Activated CD4-positive, alpha-beta memory T cell treated with anti-CD3 and anti-CD28 coated beads, Interleukin-2, amount 10 ng/mL, durations not matched to agents 7 days and 5 days (primary cell): ENCODE data around the gene EFCAB12. TPM values are rescaled to one million over a fixed set of nuclear protein-coding genes. Genes with fewer than 3 reads are reported as not detected.

Experiments used
- CTCF ChIA-PET: fragments of 350-600 bp; sonication (Branson Sonifier 250); formaldehyde crosslinking; loops from one replicate; lab custom pipeline; 2021; ENCODE audit warnings: antibody characterized with exemption, inconsistent platforms; lab: Charles Lee
- POLR2A ChIA-PET: fragments of 350-600 bp; sonication (Branson Sonifier 250); formaldehyde crosslinking; loops from one replicate; lab custom pipeline; 2021; ENCODE audit warnings: antibody characterized with exemption; lab: Charles Lee
- DNase-seq: peaks from one replicate; pipeline ENCODE4 v3.0.0-alpha.2; 2020
- H3K27ac Mint-ChIP-seq: one replicate; pipeline ENCODE4 v1.8.0; 2021; ENCODE audit warnings: mild to moderate bottlenecking, mixed read lengths
- H3K27me3 Mint-ChIP-seq: one replicate; pipeline ENCODE4 v1.8.0; 2021; ENCODE audit warnings: mixed read lengths
- H3K36me3 Mint-ChIP-seq: one replicate; pipeline ENCODE4 v1.8.0; 2021; ENCODE audit warnings: low read depth, mixed read lengths
- H3K4me1 Mint-ChIP-seq: one replicate; pipeline ENCODE4 v1.8.0; 2021; ENCODE audit warnings: mixed read lengths
- H3K4me3 Mint-ChIP-seq: one replicate; pipeline ENCODE4 v1.8.0; 2021; ENCODE audit warnings: mild to moderate bottlenecking, mixed read lengths
- H3K9me3 Mint-ChIP-seq: one replicate; pipeline ENCODE4 v1.8.0; 2021; ENCODE audit warnings: mixed read lengths
- total RNA-seq, 2 experiments: library from RNA; stranded (reverse); gene quantifications; one replicate each; pipeline ENCODE4 v1.2.3, GENCODE V29; 2021

EFCAB12 gene
- total RNA-seq, 2 experiments from 2014 or later, result 0.65 to 0.98 TPM

DNA sequence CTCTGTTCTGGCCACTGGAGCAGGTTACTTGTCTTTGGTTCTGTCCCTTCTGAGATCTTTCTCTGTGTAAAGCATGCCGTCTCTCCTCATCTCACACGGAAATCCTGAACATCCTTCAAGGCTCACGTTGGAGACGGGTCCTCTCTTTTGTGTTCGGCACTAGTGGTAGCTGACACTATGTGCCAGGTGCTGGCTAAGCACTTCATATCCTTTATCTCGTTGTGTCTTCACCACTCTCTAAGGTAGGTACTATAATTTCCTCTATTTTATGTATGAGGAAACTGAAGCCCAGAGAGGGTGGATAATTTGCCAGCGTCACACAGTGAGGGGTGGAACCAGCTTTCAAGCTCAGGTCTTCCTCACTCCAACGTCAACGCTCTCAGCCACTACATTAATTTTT lies 12.8 kb upstream of the EFCAB12 start:
- ChIA-PET POLR2A (interaction anchor here (0.9 to 6.0 kb wide), 13 partner anchors 11 to 563 kb away, joined by 3 to 76 read pairs (median 5); partner anchors contain the start of genes EFCAB12 and RAB43), CTCF (interaction anchor here (0.6 to 2.1 kb wide), 8 partner anchors 10 to 471 kb away, joined by 3 to 6 read pairs (median 3); a partner anchor contains a TSS)
- no peaks in the 10 kb centered on the region for H3K27me3 Mint-ChIP-seq
- H3K4me1 Mint-ChIP-seq, result peaks cover 54% of the 10 kb centered on the region
- H3K4me3 Mint-ChIP-seq, result peak overlapping the region; percentile 87
- H3K36me3 Mint-ChIP-seq, result peaks cover 30% of the 10 kb centered on the region
- H3K9me3 Mint-ChIP-seq, result no peaks in the 10 kb centered on the region
- H3K27ac Mint-ChIP-seq, result peak overlapping the region; percentile 94
- peak; percentile 23 for DNase-seq

DNA sequence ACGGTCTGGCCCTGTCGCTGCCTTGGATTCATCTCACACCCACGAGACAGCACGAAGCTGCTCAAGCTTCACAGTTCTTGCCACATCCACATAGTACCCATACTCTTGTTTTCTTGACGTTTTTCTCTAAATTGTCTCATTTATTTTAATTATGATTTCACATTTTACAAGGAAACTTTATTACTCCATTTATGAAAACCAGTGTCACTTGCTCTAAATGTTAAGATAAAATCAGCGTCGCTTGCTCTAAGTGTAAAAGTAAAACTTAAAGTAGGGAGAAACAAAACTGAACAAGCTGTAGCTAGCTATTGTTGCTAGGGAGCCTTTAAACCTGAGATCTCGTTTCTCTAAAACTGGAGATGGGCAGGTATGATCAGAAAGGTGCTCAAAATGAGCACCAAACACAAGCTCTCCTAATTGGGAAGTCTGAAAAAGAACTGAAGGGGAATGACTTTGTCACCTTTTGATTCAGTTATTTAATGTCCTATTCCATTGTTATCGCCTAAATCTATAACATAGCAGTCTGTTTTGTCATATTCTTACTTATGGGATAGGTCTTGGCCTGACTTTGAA lies 12.3 kb upstream of the EFCAB12 start:
- ChIA-PET CTCF (interaction anchor here (0.9 to 2.7 kb wide), 6 partner anchors 11 to 125 kb away, joined by 3 to 17 read pairs (median 5); a partner anchor contains a TSS), POLR2A (interaction anchor here (0.9 to 6.0 kb wide), 22 partner anchors 10 to 562 kb away, joined by 3 to 76 read pairs (median 5); partner anchors contain the start of genes ACAD9, EFCAB12 and RAB43)
- H3K36me3 Mint-ChIP-seq, result peaks cover 34% of the 10 kb centered on the region
- no peaks in the 10 kb centered on the region for H3K27me3 Mint-ChIP-seq
- peaks cover 59% of the 10 kb centered on the region for H3K4me1 Mint-ChIP-seq
- DNase-seq, result no peak
- H3K27ac Mint-ChIP-seq, result peak overlapping the region; percentile 94
- H3K9me3 Mint-ChIP-seq, result no peaks in the 10 kb centered on the region
- H3K4me3 Mint-ChIP-seq, result peak overlapping the region; percentile 87

DNA sequence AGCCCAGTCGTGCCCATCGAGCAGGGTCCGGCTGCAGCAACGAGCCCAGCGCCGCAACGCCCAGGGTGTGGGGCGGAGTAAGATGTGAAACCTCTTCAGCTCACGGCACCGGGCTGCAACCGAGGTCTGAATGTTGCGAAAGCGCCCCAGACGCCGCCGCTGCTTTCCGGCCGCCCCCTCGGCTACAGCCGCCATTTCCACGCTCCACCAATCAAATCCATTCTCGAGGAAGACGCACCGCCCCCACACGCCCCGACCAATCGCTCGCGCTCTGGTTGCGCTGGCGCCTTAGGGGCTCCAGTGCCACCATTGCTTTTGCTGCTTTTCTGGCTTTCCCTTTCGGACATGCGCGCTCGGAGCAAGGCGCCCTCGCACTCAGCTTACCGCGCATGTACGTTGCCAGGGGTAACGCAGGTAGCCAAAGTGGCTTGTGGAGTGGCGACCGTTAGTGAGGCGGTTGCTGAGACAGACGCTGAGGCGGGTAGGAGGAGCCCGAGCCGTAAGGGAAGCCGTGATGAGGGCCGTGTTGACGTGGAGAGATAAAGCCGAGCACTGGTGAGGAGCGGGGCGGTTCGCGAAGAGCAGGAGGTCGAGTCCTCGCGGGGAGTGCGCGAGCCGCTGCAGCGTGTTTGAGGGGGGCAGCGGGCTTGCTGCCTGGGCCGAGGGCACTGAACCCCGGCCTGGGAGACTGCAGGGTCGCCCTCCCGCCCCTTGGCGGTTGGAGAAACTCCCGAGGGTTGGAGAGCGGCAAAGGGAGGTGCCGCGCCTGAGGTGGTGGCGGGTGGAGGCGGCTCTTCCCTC lies 11.6 kb upstream of the EFCAB12 start, which contains the start of the genes IFT122 and MBD4:
Gene IFT122 (plus strand): TSS at position 408 of the 801 bp plus-strand sequence. CDS start 107 bp downstream, at position 515.
Gene MBD4 (minus strand): TSS at position 132 of the 801 bp plus-strand sequence. CDS start 115 bp downstream, at position 17.
- H3K9me3 Mint-ChIP-seq, result no peaks in the 10 kb centered on the region
- H3K36me3 Mint-ChIP-seq, result peaks cover 39% of the 10 kb centered on the region
- ChIA-PET CTCF (interaction anchor here (0.8 to 2.7 kb wide), 6 partner anchors 12 to 124 kb away, joined by 3 to 17 read pairs (median 5); a partner anchor contains a TSS), POLR2A (interaction anchor here (0.7 to 6.0 kb wide), 24 partner anchors 10 to 790 kb away, joined by 3 to 76 read pairs (median 5); partner anchors contain the start of genes ACAD9, EFCAB12, RAB43 and RPN1)
- DNase-seq, result peak; percentile 100
- no peaks in the 10 kb centered on the region for H3K27me3 Mint-ChIP-seq
- peak within 1 kb of the TSS; percentile 94 for H3K27ac Mint-ChIP-seq
- peak within 1 kb of the TSS; percentile 87 for H3K4me3 Mint-ChIP-seq
- peaks cover 66% of the 10 kb centered on the region for H3K4me1 Mint-ChIP-seq

DNA sequence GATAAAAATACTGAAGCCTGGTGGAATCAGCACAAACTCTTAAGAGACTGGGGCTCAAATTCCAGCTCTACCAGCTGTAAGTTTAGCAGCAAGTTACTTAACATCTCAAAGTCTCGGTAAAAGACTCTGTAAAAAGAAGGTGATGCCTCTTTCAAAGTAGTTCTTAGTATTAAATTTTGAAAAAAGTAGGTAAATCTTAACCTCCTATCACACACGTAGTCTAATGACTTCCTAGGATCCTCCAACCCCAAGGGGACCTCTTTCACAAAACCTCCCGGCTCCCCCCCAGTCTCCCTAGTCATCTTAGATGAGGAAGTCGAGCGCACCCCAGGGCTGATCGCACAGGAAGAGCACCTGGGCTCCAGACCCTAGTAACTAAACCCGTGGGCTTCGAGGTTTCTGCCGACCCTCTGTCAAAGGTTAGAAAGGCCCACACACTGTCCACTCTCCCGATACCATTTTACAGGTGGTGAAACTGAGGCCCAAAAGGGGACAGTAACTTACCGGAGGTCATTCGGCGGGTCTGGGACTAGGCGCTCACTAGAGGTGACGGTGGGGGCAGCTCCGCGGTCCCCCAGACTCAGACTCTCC lies 10.9 kb upstream of the EFCAB12 start:
- Mint-ChIP-seq H3K36me3 (peaks cover 43% of the 10 kb centered on the region), H3K4me1 (peaks cover 70% of the 10 kb centered on the region), H3K27ac (peak overlapping the region; percentile 94), H3K9me3 (no peaks in the 10 kb centered on the region), H3K4me3 (peak overlapping the region; percentile 87), H3K27me3 (no peaks in the 10 kb centered on the region)
- CTCF ChIA-PET, result interaction anchor here (0.8 to 2.7 kb wide), 6 partner anchors 12 to 123 kb away, joined by 3 to 17 read pairs (median 5); a partner anchor contains a TSS
- POLR2A ChIA-PET, result interaction anchor here (0.7 to 6.0 kb wide), 18 partner anchors 9 to 789 kb away, joined by 3 to 76 read pairs (median 5); partner anchors contain the start of genes ACAD9, EFCAB12 and RPN1
- peak; percentile 43 for DNase-seq

DNA sequence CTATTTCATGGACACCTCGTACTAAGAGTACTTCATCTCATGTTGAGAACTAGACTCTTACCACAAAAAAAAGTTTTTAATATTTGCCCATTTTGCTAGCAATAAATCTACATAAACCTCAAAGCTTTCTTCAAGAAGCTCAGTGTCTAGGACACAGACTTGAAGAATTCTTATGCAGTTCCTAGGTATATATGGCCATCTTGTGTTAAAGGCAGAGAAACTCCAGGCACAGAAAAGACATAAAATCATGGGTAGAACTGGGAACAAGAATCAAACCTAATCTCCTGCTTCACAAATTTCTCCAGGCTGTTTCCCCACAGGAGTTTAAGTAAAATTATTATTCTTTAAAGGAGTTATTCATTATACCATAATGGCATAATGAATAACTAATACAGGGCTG lies 6.9 kb upstream of the EFCAB12 start:
- Mint-ChIP-seq H3K36me3 (peaks cover 73% of the 10 kb centered on the region), H3K27ac (peak overlapping the region; percentile 44), H3K27me3 (no peaks in the 10 kb centered on the region), H3K9me3 (no peaks in the 10 kb centered on the region), H3K4me1 (peaks cover 70% of the 10 kb centered on the region), H3K4me3 (no peak overlapping the region)
- ChIA-PET CTCF (no interaction called here), POLR2A (no interaction called here)
- no peak for DNase-seq

DNA sequence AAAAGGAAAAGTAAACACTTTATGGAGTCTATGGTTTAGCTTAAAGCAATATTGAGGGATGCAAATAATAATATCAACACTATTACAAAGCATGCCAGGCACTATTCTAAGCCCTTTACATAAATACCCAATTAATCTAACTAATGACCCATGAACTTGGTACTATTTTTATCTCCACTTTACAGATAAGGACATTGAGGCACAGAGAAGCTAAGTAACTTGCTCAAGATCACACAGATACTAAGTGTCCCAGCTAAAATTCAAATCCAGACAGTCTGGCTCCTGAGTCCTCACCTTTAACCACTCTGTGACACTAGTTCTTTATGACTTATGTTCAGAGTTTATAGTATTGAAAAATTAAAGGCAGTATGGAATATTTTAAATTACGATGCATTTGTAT lies 5.7 kb upstream of the EFCAB12 start:
- Mint-ChIP-seq H3K27ac (no peak overlapping the region), H3K4me1 (peaks cover 76% of the 10 kb centered on the region), H3K9me3 (no peaks in the 10 kb centered on the region), H3K36me3 (peaks cover 66% of the 10 kb centered on the region), H3K4me3 (no peak overlapping the region), H3K27me3 (no peaks in the 10 kb centered on the region)
- no peak for DNase-seq
- CTCF ChIA-PET, result interaction anchor here (0.6 to 1.7 kb wide), 3 partner anchors 17 to 727 kb away, joined by 3 to 4 read pairs (median 3); no protein-coding TSS in a partner anchor
- POLR2A ChIA-PET, result interaction anchor here (1.0 kb wide), 1 partner anchor 118 kb away, joined by 3 read pairs; a partner anchor contains a TSS

DNA sequence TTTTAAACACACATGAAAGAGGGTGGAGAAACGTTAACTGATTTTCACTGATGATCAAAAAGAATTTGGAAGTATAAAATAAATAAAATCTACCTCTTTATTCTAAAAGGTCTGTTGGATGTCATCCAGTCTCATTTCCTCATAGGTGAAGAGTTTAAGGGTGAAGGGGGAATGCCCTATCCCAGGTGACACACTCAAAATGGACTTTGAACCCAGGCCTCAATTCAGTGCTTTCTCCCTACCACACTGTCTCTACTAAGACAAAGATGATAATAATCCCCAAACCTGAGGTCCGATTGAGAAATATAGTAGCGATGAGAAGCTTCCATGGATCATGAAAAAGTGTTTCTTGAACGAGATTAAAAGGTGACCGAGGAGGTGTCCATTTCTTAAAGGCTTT lies 5.1 kb upstream of the EFCAB12 start:
- H3K27ac Mint-ChIP-seq, result no peak overlapping the region
- H3K36me3 Mint-ChIP-seq, result peaks cover 72% of the 10 kb centered on the region
- peaks cover 80% of the 10 kb centered on the region for H3K4me1 Mint-ChIP-seq
- no peaks in the 10 kb centered on the region for H3K27me3 Mint-ChIP-seq
- H3K4me3 Mint-ChIP-seq, result no peak overlapping the region
- POLR2A ChIA-PET, result interaction anchor here (1.0 kb wide), 1 partner anchor 117 kb away, joined by 3 read pairs; a partner anchor contains a TSS
- CTCF ChIA-PET, result interaction anchor here (0.6 to 1.7 kb wide), 3 partner anchors 17 to 364 kb away, joined by 3 to 4 read pairs (median 3); no protein-coding TSS in a partner anchor
- no peaks in the 10 kb centered on the region for H3K9me3 Mint-ChIP-seq
- no peak for DNase-seq

DNA sequence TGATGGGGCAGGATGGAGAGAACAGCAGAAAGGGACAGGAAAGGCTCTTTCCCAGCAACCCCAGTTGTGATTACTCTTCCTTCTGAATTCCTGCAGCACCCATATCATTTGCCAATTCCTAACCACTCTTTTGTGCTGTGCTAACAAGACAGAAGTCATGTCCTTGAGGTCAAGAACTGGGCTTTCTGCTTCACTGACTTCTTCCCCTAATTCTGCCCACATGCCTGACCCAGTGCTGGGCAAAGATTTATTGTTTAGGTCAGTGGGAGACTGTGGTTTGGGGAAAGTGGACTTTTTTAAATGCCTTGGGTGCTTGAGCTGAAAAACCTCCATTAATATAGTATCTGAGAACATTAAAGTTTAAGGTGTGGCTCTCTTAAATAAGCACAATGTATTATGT lies 4.2 kb upstream of the EFCAB12 start:
- H3K27me3 Mint-ChIP-seq, result peaks cover 3% of the 10 kb centered on the region
- ChIA-PET CTCF (interaction anchor here (1.4 kb wide), 1 partner anchor 33 kb away, joined by 3 read pairs; no protein-coding TSS in a partner anchor), POLR2A (no interaction called here)
- peaks cover 80% of the 10 kb centered on the region for H3K4me1 Mint-ChIP-seq
- H3K9me3 Mint-ChIP-seq, result no peaks in the 10 kb centered on the region
- no peak for DNase-seq
- H3K36me3 Mint-ChIP-seq, result peaks cover 69% of the 10 kb centered on the region
- no peak overlapping the region for H3K27ac Mint-ChIP-seq
- no peak overlapping the region for H3K4me3 Mint-ChIP-seq

DNA sequence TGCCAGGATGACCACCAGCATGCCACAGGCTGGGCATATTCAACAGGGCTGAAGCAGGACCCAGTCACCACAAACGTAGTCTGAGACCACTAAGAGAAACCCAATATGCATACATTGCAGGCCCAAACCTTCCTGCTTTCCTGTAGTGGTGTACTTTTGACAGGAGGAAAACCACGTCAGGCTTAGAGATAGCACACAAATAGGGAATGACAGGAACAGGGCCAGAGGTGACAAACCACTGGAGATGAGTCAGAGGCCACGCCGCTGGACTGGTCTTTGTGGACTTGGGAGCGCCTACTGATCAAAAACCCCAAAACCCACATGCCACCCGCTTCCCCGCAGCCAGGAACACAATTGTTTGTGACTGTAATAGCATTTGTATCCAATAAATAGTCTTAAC lies 3.6 kb upstream of the EFCAB12 start:
- POLR2A ChIA-PET, result interaction anchor here (4.5 kb wide), 1 partner anchor 8 kb away, joined by 46 read pairs; the partner anchor contains the start of genes IFT122 and MBD4
- DNase-seq, result no peak
- CTCF ChIA-PET, result interaction anchor here (1.4 kb wide), 1 partner anchor 32 kb away, joined by 3 read pairs; no protein-coding TSS in a partner anchor
- H3K36me3 Mint-ChIP-seq, result peaks cover 64% of the 10 kb centered on the region
- no peaks in the 10 kb centered on the region for H3K9me3 Mint-ChIP-seq
- H3K4me3 Mint-ChIP-seq, result no peak overlapping the region
- H3K27me3 Mint-ChIP-seq, result peaks cover 5% of the 10 kb centered on the region
- H3K27ac Mint-ChIP-seq, result no peak overlapping the region
- H3K4me1 Mint-ChIP-seq, result peaks cover 76% of the 10 kb centered on the region

DNA sequence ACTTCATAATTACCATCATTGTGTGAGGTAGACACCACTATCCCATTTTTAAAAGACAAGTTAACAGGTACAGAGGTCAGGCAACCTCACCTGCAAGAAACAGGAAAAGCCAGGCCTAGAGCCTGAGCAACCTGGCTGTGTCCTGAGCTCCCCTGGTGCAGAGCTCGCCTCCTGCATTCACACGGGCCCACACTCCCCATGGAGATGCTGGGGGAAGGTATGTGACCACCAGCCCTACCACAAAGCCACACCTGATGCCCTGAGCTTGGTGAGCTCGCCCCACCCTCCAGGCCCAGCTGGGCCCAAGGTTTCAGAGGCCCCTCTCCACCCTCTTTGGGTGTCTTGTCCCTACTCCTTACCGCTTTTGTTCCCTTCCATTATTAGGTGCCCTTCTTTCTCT lies 1.2 kb upstream of the EFCAB12 start:
- Mint-ChIP-seq H3K4me1 (peaks cover 53% of the 10 kb centered on the region), H3K4me3 (no peak overlapping the region), H3K27ac (no peak overlapping the region), H3K9me3 (no peaks in the 10 kb centered on the region), H3K36me3 (peaks cover 44% of the 10 kb centered on the region), H3K27me3 (peaks cover 5% of the 10 kb centered on the region)
- CTCF ChIA-PET, result no interaction called here
- POLR2A ChIA-PET, result interaction anchor here (0.7 to 4.5 kb wide), 6 partner anchors 10 to 164 kb away, joined by 3 to 46 read pairs (median 6); partner anchors contain the start of genes IFT122 and MBD4
- DNase-seq, result no peak

DNA sequence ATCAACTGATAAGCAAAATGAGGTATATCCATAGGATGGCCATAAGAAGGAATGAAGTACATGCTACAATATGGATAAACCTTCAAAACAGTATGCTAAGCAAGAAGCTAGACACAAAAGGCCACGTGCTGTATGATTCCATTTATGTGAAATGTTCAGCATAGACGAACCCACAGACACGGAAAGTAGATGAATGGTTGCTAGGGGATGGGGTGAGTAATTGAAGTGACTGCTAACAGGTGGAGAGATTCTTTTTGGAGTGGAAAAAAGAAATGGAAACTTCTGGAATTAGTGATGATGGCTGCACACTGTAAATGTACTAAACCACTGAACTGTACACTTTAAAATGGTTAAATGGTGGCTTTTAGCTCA lies 630 bp upstream of the EFCAB12 start:
- H3K4me1 Mint-ChIP-seq, result peaks cover 53% of the 10 kb centered on the region
- ChIA-PET CTCF (interaction anchor here (0.6 to 0.7 kb wide), 2 partner anchors 29 to 46 kb away, joined by 3 to 5 read pairs; no protein-coding TSS in a partner anchor), POLR2A (interaction anchor here (0.7 to 4.5 kb wide), 6 partner anchors 9 to 165 kb away, joined by 3 to 46 read pairs (median 6); partner anchors contain the start of genes IFT122 and MBD4)
- H3K4me3 Mint-ChIP-seq, result no peak overlapping the region
- no peaks in the 10 kb centered on the region for H3K9me3 Mint-ChIP-seq
- peaks cover 40% of the 10 kb centered on the region for H3K36me3 Mint-ChIP-seq
- H3K27ac Mint-ChIP-seq, result no peak overlapping the region
- H3K27me3 Mint-ChIP-seq, result peaks cover 5% of the 10 kb centered on the region
- DNase-seq, result no peak
